OCI-LY1 (cell line): Measurements from ENCODE around the gene EMC1.

Experiments used
- CTCF ChIP-seq: fragments of 200-600 bp; sonication (generic), shearing (Covaris generic); IDR thresholded peaks from 2 replicates; pipeline ENCODE4 v1.5.1; 2017; ENCODE audit warnings: mild to moderate bottlenecking, antibody characterized with exemption, low read length, moderate library complexity, mixed read lengths
- EZH2 ChIP-seq: fragments of 200-600 bp; sonication (generic), shearing (Covaris generic); IDR thresholded peaks from 2 replicates; pipeline ENCODE4 v1.8.0; 2017; ENCODE audit warnings: borderline replicate concordance, mixed run types, mild to moderate bottlenecking, antibody characterized with exemption, low read length, moderate library complexity, mixed read lengths

- TF ChIP-seq EZH2 (no peak), CTCF (no peak)
Measured at GRCh38 chr1:19283891-19284290, 32.6 kb upstream of the EMC1 start.
